Gastrocnemius medialis (tissue), 4 donors: ENCODE data around the gene FBXL7.

Experiments
- CTCF ChIP-seq, 5 experiments: fragments of 450-650 bp in 3 of 5; fragments of 200-600 bp in 2 of 5; sonication (generic) in 2 of 5; IDR thresholded peaks in 4 of 5; conservative IDR thresholded peaks in 1 of 5; 1 replicate in 4 of 5; 2 replicates in 1 of 5; pipeline ENCODE4 v1.5.1; 2016 to 2019; ENCODE audit warnings: antibody characterized with exemption in 5 of 5, mild to moderate bottlenecking in 3 of 5, moderate library complexity in 3 of 5
- POLR2A ChIP-seq, 2 donors: fragments of 450-650 bp; IDR thresholded peaks; one replicate each; pipeline ENCODE4 v1.6.1; 2017; ENCODE audit warnings: antibody characterized with exemption in 2 of 2, mild to moderate bottlenecking in 2 of 2, moderate library complexity in 2 of 2

- TF ChIP-seq CTCF (IDR thresholded peaks at IDR 0.05 in 4 of 5, conservative IDR thresholded peaks at IDR 0.05 in 1 of 5) (no peak), POLR2A (IDR thresholded peaks at IDR 0.05) (no peak)
These were observed 285.6 kb downstream of the FBXL7 start for GRCh38 chr5:15785531-15785981.
